ENCODE results near the gene PHF21A.

GRCh38 chr11:46015941-46016340 lies 105.3 kb downstream of the PHF21A start:
- TF ChIP-seq CTCF (IDR thresholded peaks at IDR 0.05): no peak
- TF ChIP-seq POLR2A (IDR thresholded peaks at IDR 0.05): no peak
